CD4-positive, alpha-beta T cell (primary cell): ENCODE results near the gene NMNAT2. TPM values are rescaled to one million over a fixed set of nuclear protein-coding genes. Genes with fewer than 3 reads are reported as not detected.
"Not testable (repeated sequence)": the region's sequence is repeated elsewhere in the genome, so short reads cannot be mapped to it uniquely, and the experiment has no call there.

Experiments used
- ATAC-seq: fragments of 200-7000 bp; cut with Tn5 transposase; one replicate; pipeline ENCODE4 v1.10.0; 2022; ENCODE audit warnings: mild to moderate bottlenecking; ENCODE audit not compliant: poor library complexity
- CTCF ChIA-PET: fragments of 350-600 bp; sonication (Branson Sonifier 250); formaldehyde crosslinking; loops from one replicate; lab custom pipeline; 2021; ENCODE audit warnings: antibody characterized with exemption, inconsistent platforms; lab: Charles Lee
- POLR2A ChIA-PET: fragments of 350-600 bp; sonication (Branson Sonifier 250); formaldehyde crosslinking; loops from one replicate; lab custom pipeline; 2021; ENCODE audit warnings: antibody characterized with exemption, inconsistent platforms; lab: Charles Lee
- DNase-seq, 14 experiments: peaks; one replicate each; pipeline ENCODE4 v3.0.0-alpha.2; 2013 to 2020; ENCODE audit warnings: mixed read lengths in 2 of 14
- H3K27ac ChIP-seq, 2 donors: one replicate each; pipeline versions ENCODE4 v1.5.1 to v1.7.0; 2013; ENCODE audit warnings: low read length in 2 of 2, low read depth in 1 of 2, mild to moderate bottlenecking in 1 of 2
- H3K27me3 ChIP-seq, 2 experiments: 1 replicate in 1 of 2; 2 replicates in 1 of 2; pipeline versions ENCODE4 v1.6.1 to v1.7.0; 2013; ENCODE audit warnings: low read length in 2 of 2, control low read depth in 1 of 2, mild to moderate bottlenecking in 1 of 2, moderate library complexity in 1 of 2; ENCODE audit not compliant: insufficient read depth in 2 of 2, control insufficient read depth in 1 of 2
- H3K36me3 ChIP-seq: one replicate; pipeline ENCODE4 v1.6.1; 2013; ENCODE audit warnings: low read length, control low read depth; ENCODE audit not compliant: insufficient read depth
- H3K4me1 ChIP-seq: one replicate; pipeline ENCODE4 v1.6.1; 2013; ENCODE audit warnings: low read length, control low read depth; ENCODE audit not compliant: insufficient read depth
- H3K4me3 ChIP-seq: one replicate; pipeline ENCODE4 v1.5.1; 2013; ENCODE audit warnings: mild to moderate bottlenecking, low read length, moderate library complexity
- H3K9me3 ChIP-seq, 2 experiments: 1 replicate in 1 of 2; 2 replicates in 1 of 2; pipeline versions ENCODE4 v1.6.1 to v1.7.0; 2013; ENCODE audit warnings: low read length in 2 of 2, mild to moderate bottlenecking in 2 of 2, control low read depth in 1 of 2, moderate library complexity in 1 of 2; ENCODE audit not compliant: control insufficient read depth in 1 of 2, insufficient read depth in 1 of 2
- H3K27ac Mint-ChIP-seq: one replicate; pipeline ENCODE4 v1.8.0; 2020; ENCODE audit warnings: mixed read lengths
- H3K27me3 Mint-ChIP-seq: one replicate; pipeline ENCODE4 v1.8.0; 2021; ENCODE audit warnings: mixed read lengths
- H3K36me3 Mint-ChIP-seq: one replicate; pipeline ENCODE4 v1.8.0; 2021; ENCODE audit warnings: low read depth, mixed read lengths
- H3K4me1 Mint-ChIP-seq: one replicate; pipeline ENCODE4 v1.8.0; 2021; ENCODE audit warnings: low read depth, mixed read lengths
- H3K4me3 Mint-ChIP-seq: one replicate; pipeline ENCODE4 v1.8.0; 2020; ENCODE audit warnings: mild to moderate bottlenecking, mixed read lengths
- H3K9me3 Mint-ChIP-seq: one replicate; pipeline ENCODE4 v1.8.0; 2020; ENCODE audit warnings: mixed read lengths
- CTCF ChIP-seq: fragments of 200-600 bp; IDR thresholded peaks from one replicate; pipeline ENCODE4 v1.8.0; 2022; ENCODE audit warnings: antibody characterized with exemption, mild to moderate bottlenecking
- intact Hi-C, 2 experiments: fragments of 100-400 bp; cut with DNase I in 1 of 2; cut with micrococcal nuclease in 1 of 2; formaldehyde crosslinking; loops; one replicate each; pipeline versions ENCODE4 v1.15.1 to v1.9.0; 2023 to 2025; cut with DNase I, micrococcal nuclease
- total RNA-seq, 174 experiments: library from RNA in 2 of 174; stranded (reverse) in 2 of 174; gene quantifications; one replicate each; pipeline ENCODE4 v1.2.3 and lab custom pipeline; 2021 to 2026

Gene NMNAT2
- total RNA-seq, 2 experiments from 2014 or later = not detected

GRCh38 chr1:183431840-183432547 lies 13.8 kb upstream of the NMNAT2 start:
- TF ChIP-seq CTCF = no peak
- Histone ChIP-seq H3K9me3 (no peaks in the 10 kb centered on the region), H3K27ac (no peak overlapping the region), H3K36me3 (no peaks in the 10 kb centered on the region), H3K4me1 (no peaks in the 10 kb centered on the region), H3K4me3 (no peak overlapping the region), H3K27me3 (no peaks in the 10 kb centered on the region)
- ATAC-seq (no peak), DNase-seq (no peak)
- intact Hi-C loops = no loop called here
- Mint-ChIP-seq H3K9me3 (no peaks in the 10 kb centered on the region), H3K27me3 (peaks cover 39% of the 10 kb centered on the region), H3K27ac (no peak overlapping the region), H3K36me3 (no peaks in the 10 kb centered on the region), H3K4me1 (no peaks in the 10 kb centered on the region), H3K4me3 (no peak overlapping the region)
- CTCF ChIA-PET = no interaction called here
- POLR2A ChIA-PET = no interaction called here

- H3K4me1 ChIP-seq, H3K27ac ChIP-seq, POLR2A ChIA-PET, H3K9me3 ChIP-seq, DNase-seq, CTCF ChIA-PET, H3K27ac Mint-ChIP-seq, intact Hi-C loops, H3K4me1 Mint-ChIP-seq, H3K36me3 ChIP-seq, ATAC-seq, H3K9me3 Mint-ChIP-seq, H3K27me3 ChIP-seq, H3K36me3 Mint-ChIP-seq, H3K4me3 Mint-ChIP-seq, H3K4me3 ChIP-seq: not testable (repeated sequence)
- H3K27me3 Mint-ChIP-seq = peaks cover 48% of the 10 kb centered on the region
Observed at GRCh38 chr1:183427591-183427990, 9.4 kb upstream of the NMNAT2 start.

GRCh38 chr1:183424691-183425090 lies 6.5 kb upstream of the NMNAT2 start:
- H3K4me1 Mint-ChIP-seq = no peaks in the 10 kb centered on the region
- intact Hi-C loops = no loop called here
- CTCF ChIA-PET = interaction anchor here (1.0 kb wide), 1 partner anchor 16 kb away, joined by 3 read pairs; no protein-coding TSS in a partner anchor
- Histone ChIP-seq H3K27ac (no peak overlapping the region), H3K36me3 (no peaks in the 10 kb centered on the region), H3K4me1 (no peaks in the 10 kb centered on the region), H3K27me3 (peaks cover 9 to 26% of the 10 kb centered on the region in 2 experiments), H3K4me3 (no peak overlapping the region), H3K9me3 (no peaks in the 10 kb centered on the region)
- no peak for ATAC-seq
- POLR2A ChIA-PET = no interaction called here
- H3K4me3 Mint-ChIP-seq = no peak overlapping the region
- TF ChIP-seq CTCF = no peak
- no peak overlapping the region for H3K27ac Mint-ChIP-seq
- H3K36me3 Mint-ChIP-seq = no peaks in the 10 kb centered on the region
- peaks cover 3% of the 10 kb centered on the region for H3K9me3 Mint-ChIP-seq
- H3K27me3 Mint-ChIP-seq = peaks cover 52% of the 10 kb centered on the region
- no peak for DNase-seq

- ATAC-seq (no peak), DNase-seq (no peak)
- H3K27ac ChIP-seq = no peak overlapping the region
- POLR2A ChIA-PET = no interaction called here
- CTCF ChIA-PET = no interaction called here
- no peak overlapping the region for H3K27ac Mint-ChIP-seq
- H3K9me3 ChIP-seq = no peaks in the 10 kb centered on the region
- no peak overlapping the region for H3K4me3 Mint-ChIP-seq
- no peaks in the 10 kb centered on the region for H3K36me3 ChIP-seq
- H3K4me3 ChIP-seq = no peak overlapping the region
- peaks cover 17 to 38% of the 10 kb centered on the region in 2 experiments for H3K27me3 ChIP-seq
- peaks cover 3% of the 10 kb centered on the region for H3K9me3 Mint-ChIP-seq
- no peaks in the 10 kb centered on the region for H3K4me1 ChIP-seq
- peaks cover 61% of the 10 kb centered on the region for H3K27me3 Mint-ChIP-seq
- H3K4me1 Mint-ChIP-seq = peaks cover 2% of the 10 kb centered on the region
- no peaks in the 10 kb centered on the region for H3K36me3 Mint-ChIP-seq
- intact Hi-C loops = no loop called here
- TF ChIP-seq CTCF = no peak
Observed at GRCh38 chr1:183423541-183423940, 5.4 kb upstream of the NMNAT2 start.
